Loucy (cell line): Measurements from ENCODE around the gene MARCHF9.

Experiments used
- EZH2phosphoT487 ChIP-seq: fragments of 200-600 bp; IDR thresholded peaks from 2 replicates; pipeline ENCODE4 v1.6.1; 2018; ENCODE audit warnings: antibody characterized with exemption, mild to moderate bottlenecking, moderate library complexity, borderline replicate concordance
- TF ChIP-seq, protein P1 (sequence below): fragments of 200-600 bp; sonication (generic); conservative IDR thresholded peaks from 2 replicates; pipeline ENCODE4 v1.5.1; 2014; ENCODE audit warnings: mild to moderate bottlenecking, antibody characterized with exemption, low read length

DNA sequence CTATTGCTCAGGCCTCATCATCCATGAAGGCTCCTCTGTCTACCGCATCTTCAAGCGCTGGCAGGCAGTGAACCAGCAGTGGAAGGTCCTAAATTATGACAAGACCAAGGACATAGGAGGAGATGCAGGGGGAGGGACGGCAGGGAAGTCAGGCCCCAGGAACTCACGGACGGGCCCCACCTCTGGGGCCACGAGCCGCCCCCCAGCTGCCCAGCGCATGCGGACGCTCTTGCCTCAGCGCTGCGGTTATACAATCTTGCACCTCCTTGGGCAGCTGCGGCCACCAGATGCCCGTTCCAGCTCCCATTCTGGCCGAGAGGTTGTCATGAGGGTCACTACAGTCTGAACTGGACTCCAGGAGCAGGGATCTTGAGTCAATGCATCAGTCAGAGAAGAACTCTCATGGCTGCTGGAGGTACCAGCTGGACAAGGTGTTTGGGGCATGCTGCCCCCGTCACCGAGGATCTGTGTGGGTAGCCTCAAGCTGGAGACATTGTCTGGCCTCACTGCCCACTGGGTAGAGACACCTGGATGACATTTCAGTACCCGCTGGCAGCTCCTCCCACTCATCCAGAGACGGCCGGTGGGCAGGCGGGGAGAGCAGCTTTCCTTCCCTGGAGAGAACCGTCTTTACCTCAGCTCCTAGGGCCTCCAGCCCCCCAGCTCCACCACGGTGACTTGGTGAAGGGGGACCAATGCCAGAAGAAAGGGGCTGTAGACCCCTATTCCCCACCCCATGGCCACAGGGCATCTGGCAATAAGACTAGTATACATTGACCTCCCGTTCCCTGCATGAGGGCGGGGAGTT is 3.9 kb downstream of the MARCHF9 start:
- TF ChIP-seq, protein P1, sequence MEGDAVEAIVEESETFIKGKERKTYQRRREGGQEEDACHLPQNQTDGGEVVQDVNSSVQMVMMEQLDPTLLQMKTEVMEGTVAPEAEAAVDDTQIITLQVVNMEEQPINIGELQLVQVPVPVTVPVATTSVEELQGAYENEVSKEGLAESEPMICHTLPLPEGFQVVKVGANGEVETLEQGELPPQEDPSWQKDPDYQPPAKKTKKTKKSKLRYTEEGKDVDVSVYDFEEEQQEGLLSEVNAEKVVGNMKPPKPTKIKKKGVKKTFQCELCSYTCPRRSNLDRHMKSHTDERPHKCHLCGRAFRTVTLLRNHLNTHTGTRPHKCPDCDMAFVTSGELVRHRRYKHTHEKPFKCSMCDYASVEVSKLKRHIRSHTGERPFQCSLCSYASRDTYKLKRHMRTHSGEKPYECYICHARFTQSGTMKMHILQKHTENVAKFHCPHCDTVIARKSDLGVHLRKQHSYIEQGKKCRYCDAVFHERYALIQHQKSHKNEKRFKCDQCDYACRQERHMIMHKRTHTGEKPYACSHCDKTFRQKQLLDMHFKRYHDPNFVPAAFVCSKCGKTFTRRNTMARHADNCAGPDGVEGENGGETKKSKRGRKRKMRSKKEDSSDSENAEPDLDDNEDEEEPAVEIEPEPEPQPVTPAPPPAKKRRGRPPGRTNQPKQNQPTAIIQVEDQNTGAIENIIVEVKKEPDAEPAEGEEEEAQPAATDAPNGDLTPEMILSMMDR: no peak
- TF ChIP-seq EZH2phosphoT487: no peak
